Common myeloid progenitor, CD34-positive (primary cell): ENCODE measurements around the gene MIAT.

Experiments used
- CTCF ChIA-PET: fragments of 350-600 bp; sonication (Branson Sonifier 250); formaldehyde crosslinking; loops from one replicate; lab custom pipeline; 2021; ENCODE audit warnings: antibody characterized with exemption; lab: Charles Lee
- POLR2A ChIA-PET: fragments of 350-600 bp; sonication (Branson Sonifier 250); formaldehyde crosslinking; loops from one replicate; lab custom pipeline; 2021; ENCODE audit warnings: antibody characterized with exemption; lab: Charles Lee
- DNase-seq, 3 donors: peaks; one replicate each; pipeline versions ENCODE4 v3.0.0 to v3.0.0-alpha.2; 2013
- H3K27ac ChIP-seq, 2 experiments: 1 replicate in 1 of 2; 2 replicates in 1 of 2; pipeline ENCODE4 v1.7.0; 2013; ENCODE audit warnings: inconsistent platforms in 2 of 2, low read length in 2 of 2, mild to moderate bottlenecking in 2 of 2, low read depth in 1 of 2, moderate library complexity in 1 of 2; ENCODE audit not compliant: severe bottlenecking in 2 of 2, insufficient read depth in 1 of 2, poor library complexity in 1 of 2
- H3K27me3 ChIP-seq, 5 experiments: replicated peaks in 2 of 5; 1 replicate in 3 of 5; 2 replicates in 2 of 5; pipeline versions ENCODE4 v1.6.1 to v1.7.0; 2013; ENCODE audit warnings: low read length in 4 of 5, mild to moderate bottlenecking in 2 of 5, moderate library complexity in 2 of 5, inconsistent platforms in 1 of 5; ENCODE audit not compliant: insufficient read depth in 5 of 5, control insufficient read depth in 4 of 5
- H3K36me3 ChIP-seq, 4 experiments: 1 replicate in 2 of 4; 2 replicates in 2 of 4; pipeline versions ENCODE4 v1.6.1 to v1.7.0; 2013; ENCODE audit warnings: low read length in 3 of 4, control low read depth in 1 of 4, mild to moderate bottlenecking in 1 of 4; ENCODE audit not compliant: control insufficient read depth in 4 of 4, insufficient read depth in 4 of 4
- H3K4me1 ChIP-seq, 4 experiments: 1 replicate in 3 of 4; 2 replicates in 1 of 4; pipeline versions ENCODE4 v1.6.1 to v1.7.1; 2013; ENCODE audit warnings: low read length in 3 of 4, mild to moderate bottlenecking in 3 of 4, control low read depth in 1 of 4, inconsistent platforms in 1 of 4, moderate library complexity in 1 of 4; ENCODE audit not compliant: control insufficient read depth in 4 of 4, insufficient read depth in 4 of 4; ENCODE audit errors: control extremely low read depth in 1 of 4
- H3K4me3 ChIP-seq, 7 experiments: 1 replicate in 4 of 7; 2 replicates in 3 of 7; pipeline versions ENCODE4 v1.5.1 to v1.7.0; 2013; ENCODE audit warnings: mild to moderate bottlenecking in 7 of 7, low read length in 6 of 7, moderate library complexity in 6 of 7, inconsistent platforms in 2 of 7, low read depth in 2 of 7, control low read depth in 1 of 7; ENCODE audit not compliant: insufficient read depth in 4 of 7, control insufficient read depth in 1 of 7; ENCODE audit errors: extremely low read depth in 1 of 7
- H3K9me3 ChIP-seq, 5 experiments: 1 replicate in 4 of 5; 2 replicates in 1 of 5; pipeline versions ENCODE4 v1.6.1 to v1.7.1; 2013; ENCODE audit warnings: low read length in 4 of 5, mild to moderate bottlenecking in 2 of 5, inconsistent platforms in 1 of 5, low read depth in 1 of 5, moderate library complexity in 1 of 5; ENCODE audit not compliant: control insufficient read depth in 4 of 5, insufficient read depth in 2 of 5; ENCODE audit errors: control extremely low read depth in 1 of 5
- WGBS: methylation state at CpG from one replicate; pipeline ENCODE4 v1.1.5; 2013; ENCODE audit not compliant: insufficient coverage; 5-methylcytosine and 5-hydroxymethylcytosine counted together

Gene MIAT

DNA sequence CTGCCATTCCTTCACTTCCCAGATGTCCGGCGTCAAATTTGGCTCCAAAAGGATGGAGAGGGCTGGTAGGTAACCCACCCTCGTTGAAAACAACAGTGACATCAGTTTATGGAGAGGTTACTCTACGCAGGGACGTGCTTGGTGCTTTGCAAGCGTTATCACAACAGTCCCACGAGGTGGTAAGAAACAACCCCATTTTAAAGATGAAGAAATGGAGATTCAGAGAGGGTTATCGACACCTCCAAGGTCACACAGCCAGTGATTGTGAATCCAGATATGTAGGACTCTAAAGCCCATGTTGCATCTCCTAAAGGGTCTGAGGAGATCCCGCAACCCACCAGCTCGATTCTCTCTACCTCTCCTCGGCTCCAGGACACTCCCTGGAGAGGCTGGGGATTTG, 773 bp downstream of the MIAT start:
- Histone ChIP-seq H3K27ac (no peak overlapping the region), H3K4me3 (peak overlapping the region in 6 of 7 experiments; percentile 48 to 75 (median 64)), H3K36me3 (no peaks in the 10 kb centered on the region), H3K27me3 (peaks cover 0 to 6% (median 5%) of the 10 kb centered on the region in 5 experiments), H3K9me3 (no peaks in the 10 kb centered on the region), H3K4me1 (peaks cover 2 to 30% (median 27%) of the 10 kb centered on the region in 4 experiments)
- WGBS, result 8% methylated on average over 6 of the region's 11 CpGs
- peak in 1 of 3 donors; percentile 35 for DNase-seq
- ChIA-PET CTCF (no interaction called here), POLR2A (no interaction called here)

DNA sequence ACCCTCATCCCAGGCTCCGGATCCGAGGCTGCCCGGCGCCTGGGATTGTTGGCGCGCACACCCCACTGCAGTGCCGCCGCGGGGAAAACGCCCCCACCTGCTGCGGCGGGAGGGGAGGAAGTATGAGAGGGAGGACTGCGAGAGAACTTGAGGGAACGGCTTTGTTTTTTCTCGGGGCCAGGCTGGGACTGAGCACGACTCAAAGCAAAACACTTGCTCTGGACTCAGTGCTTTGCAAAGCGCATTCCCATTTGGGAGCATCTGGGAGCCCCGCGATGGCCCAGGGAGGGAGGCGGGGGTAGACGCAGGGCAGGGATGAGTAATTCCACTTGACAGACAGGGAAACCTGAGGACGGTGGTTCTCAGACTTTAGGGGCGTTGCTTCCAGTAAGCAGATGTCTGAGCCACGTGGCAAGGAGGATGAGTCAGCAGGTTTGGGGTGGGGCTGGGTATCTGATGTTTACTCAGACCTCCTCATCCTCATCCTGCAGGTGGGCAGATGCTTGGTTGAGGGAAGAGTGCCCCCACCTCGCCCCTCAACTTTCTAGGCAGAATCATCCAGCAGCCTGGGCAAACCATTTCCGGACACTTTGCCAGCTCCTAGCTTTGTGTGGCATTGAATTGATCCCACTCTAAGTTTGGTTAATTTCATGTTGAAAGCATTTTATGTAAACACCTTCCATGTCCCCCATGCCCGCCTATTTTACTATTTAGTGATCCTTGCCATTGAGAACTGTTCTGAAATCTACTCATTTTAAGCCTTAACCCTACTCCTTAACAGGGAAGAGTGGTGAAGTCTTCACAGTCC, 1.5 kb downstream of the MIAT start:
- H3K27ac ChIP-seq, result no peak overlapping the region
- H3K36me3 ChIP-seq, result no peaks in the 10 kb centered on the region
- POLR2A ChIA-PET, result interaction anchor here (1.1 kb wide), 1 partner anchor 15 kb away, joined by 4 read pairs; no protein-coding TSS in a partner anchor
- no peaks in the 10 kb centered on the region for H3K9me3 ChIP-seq
- 1% methylated on average over 22 of the region's 27 CpGs for WGBS
- H3K4me1 ChIP-seq, result peaks cover 2 to 30% (median 27%) of the 10 kb centered on the region in 4 experiments
- CTCF ChIA-PET, result no interaction called here
- H3K4me3 ChIP-seq, result peak overlapping the region in 6 of 7 experiments; percentile 48 to 75 (median 64)
- H3K27me3 ChIP-seq, result peaks cover 0 to 6% (median 5%) of the 10 kb centered on the region in 5 experiments
- DNase-seq, result peak; percentile 73 to 94 (median 93)

DNA sequence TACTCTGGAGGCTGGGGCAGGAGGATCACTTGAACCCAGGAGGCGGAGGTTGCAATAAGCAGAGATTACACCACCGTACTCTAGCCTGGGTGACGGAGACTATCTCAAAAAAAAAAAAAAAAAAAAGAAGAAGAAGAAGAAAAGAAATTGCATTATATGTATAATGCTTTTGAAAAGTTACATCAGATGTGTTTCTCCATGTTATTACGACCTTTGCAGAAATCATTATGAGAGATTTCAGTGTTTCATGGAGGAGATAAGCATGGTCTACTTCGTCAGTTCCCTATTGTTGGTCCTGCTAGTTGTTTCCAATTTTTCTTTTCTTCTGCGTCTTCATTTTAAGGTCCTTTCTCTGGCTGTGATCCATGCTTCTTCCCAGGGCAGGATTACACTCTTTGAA, 3.0 kb downstream of the MIAT start:
- 97% methylated on average over 4 of the region's 6 CpGs for WGBS
- DNase-seq, result no peak
- H3K4me3 ChIP-seq, result no peak overlapping the region
- no peaks in the 10 kb centered on the region for H3K9me3 ChIP-seq
- POLR2A ChIA-PET, result no interaction called here
- CTCF ChIA-PET, result interaction anchor here (1.2 kb wide), 1 partner anchor 293 kb away, joined by 3 read pairs; no protein-coding TSS in a partner anchor
- no peak overlapping the region for H3K27ac ChIP-seq
- H3K36me3 ChIP-seq, result no peaks in the 10 kb centered on the region
- H3K27me3 ChIP-seq, result peaks cover 0 to 6% (median 5%) of the 10 kb centered on the region in 5 experiments
- H3K4me1 ChIP-seq, result peaks cover 4 to 30% (median 29%) of the 10 kb centered on the region in 4 experiments

DNA sequence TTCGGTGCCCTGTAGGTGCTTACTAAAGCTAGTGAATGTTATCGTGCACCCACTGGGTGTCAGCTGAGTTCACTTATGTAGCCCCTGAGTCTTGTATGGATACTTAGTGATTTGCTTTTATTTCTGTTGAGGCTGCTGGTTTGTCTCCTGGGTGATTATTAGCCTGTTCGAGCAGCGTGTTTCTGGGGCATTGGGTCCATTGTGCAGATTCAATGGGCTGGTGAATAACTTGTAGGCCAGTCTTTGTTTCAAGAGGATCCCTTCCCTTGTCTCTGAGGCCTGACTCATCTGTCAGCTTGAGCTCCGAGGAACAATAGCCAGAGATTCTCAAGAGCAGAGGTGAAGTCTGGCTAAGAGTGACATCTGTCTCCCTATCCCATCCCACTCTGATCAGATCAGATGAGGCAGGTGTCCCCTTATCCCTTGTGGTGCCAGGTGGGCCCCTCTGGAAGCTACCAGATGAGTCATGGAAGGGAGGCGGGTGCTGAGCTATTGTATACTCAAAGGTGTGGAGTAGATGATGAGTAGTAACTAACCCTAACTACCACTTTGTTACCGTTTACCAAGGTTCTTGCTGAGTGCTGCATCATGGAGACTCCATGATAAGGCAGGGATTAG, 3.7 kb downstream of the MIAT start:
- 96% methylated on average over 5 of the region's 7 CpGs for WGBS
- DNase-seq, result no peak
- ChIA-PET POLR2A (no interaction called here), CTCF (interaction anchor here (1.2 to 1.4 kb wide), 2 partner anchors 19 to 293 kb away, joined by 3 read pairs; no protein-coding TSS in a partner anchor)
- H3K9me3 ChIP-seq, result no peaks in the 10 kb centered on the region
- no peaks in the 10 kb centered on the region for H3K36me3 ChIP-seq
- peaks cover 5 to 33% (median 30%) of the 10 kb centered on the region in 4 experiments for H3K4me1 ChIP-seq
- H3K27me3 ChIP-seq, result peaks cover 0 to 6% (median 5%) of the 10 kb centered on the region in 5 experiments
- H3K27ac ChIP-seq, result no peak overlapping the region
- no peak overlapping the region for H3K4me3 ChIP-seq

DNA sequence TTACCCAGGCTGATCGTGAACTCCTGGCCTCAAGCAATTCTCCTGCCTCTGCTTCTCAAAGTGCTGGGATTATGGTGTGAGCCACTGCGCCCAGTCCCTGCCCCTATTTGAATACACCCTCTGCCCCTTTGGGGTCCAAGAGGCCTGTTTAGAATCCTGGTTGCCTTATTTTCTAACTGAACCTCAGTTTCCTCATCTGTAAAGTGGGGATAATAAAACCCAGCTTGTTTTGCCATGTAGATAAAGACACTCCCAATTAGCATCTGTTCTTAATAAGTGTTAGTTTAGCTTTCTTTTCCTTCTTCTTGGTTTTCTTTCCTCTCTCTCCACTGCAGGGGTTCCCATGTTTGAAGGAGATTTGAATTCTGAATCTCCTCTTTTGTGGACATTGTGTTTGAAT, 4.8 kb downstream of the MIAT start:
- peaks cover 5 to 29% (median 26%) of the 10 kb centered on the region in 4 experiments for H3K4me1 ChIP-seq
- H3K4me3 ChIP-seq, result no peak overlapping the region
- peaks cover 0 to 6% (median 3%) of the 10 kb centered on the region in 5 experiments for H3K27me3 ChIP-seq
- no peaks in the 10 kb centered on the region for H3K36me3 ChIP-seq
- 100% methylated on average over 2 of the region's 2 CpGs for WGBS
- POLR2A ChIA-PET, result no interaction called here
- H3K27ac ChIP-seq, result no peak overlapping the region
- DNase-seq, result no peak
- no peaks in the 10 kb centered on the region for H3K9me3 ChIP-seq
- CTCF ChIA-PET, result interaction anchor here (0.8 to 3.1 kb wide), 5 partner anchors 20 to 261 kb away, joined by 3 to 7 read pairs (median 3); no protein-coding TSS in a partner anchor

DNA sequence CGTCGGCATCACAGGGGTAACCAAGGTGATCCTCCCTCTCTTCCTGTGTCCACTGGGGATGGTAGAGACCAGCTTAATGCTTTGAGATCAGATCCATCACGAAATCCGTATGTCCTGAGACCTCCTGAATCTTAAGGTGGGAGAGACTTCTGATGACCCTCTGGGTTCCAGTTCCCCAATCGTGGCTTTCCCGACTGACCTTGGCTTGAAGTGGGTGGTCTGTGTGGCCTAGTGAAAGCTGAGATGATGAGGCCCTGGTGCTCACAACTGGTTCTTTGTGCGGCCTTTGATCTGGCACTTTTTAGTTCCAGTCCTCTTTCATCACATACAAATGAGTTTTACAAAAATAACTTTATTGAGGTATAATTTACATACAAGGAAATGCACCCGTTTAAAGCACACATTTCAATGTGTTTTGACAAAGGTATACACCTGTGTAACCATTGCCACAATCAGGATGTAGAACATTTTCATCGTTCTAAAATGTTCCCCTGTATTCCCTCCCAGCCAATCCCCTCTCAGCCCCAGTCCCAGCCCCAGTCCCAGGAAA, 6.1 kb downstream of the MIAT start:
- POLR2A ChIA-PET, result no interaction called here
- Histone ChIP-seq H3K36me3 (no peaks in the 10 kb centered on the region), H3K27ac (no peak overlapping the region), H3K4me1 (peaks cover 5 to 17% (median 14%) of the 10 kb centered on the region in 4 experiments), H3K4me3 (no peak overlapping the region), H3K27me3 (no peaks in the 10 kb centered on the region), H3K9me3 (no peaks in the 10 kb centered on the region)
- no peak for DNase-seq
- CTCF ChIA-PET, result interaction anchor here (2.4 to 4.5 kb wide), 3 partner anchors 8 to 182 kb away, joined by 7 to 33 read pairs (median 7); no protein-coding TSS in a partner anchor
- 92% methylated on average over 6 of the region's 9 CpGs for WGBS
